GM23338 (cell line): ENCODE results near the gene STKLD1. TPM values are rescaled to one million over a fixed set of nuclear protein-coding genes. Genes with fewer than 3 reads are reported as not detected.
"Not testable (repeated sequence)": the region's sequence is repeated elsewhere in the genome, so short reads cannot be mapped to it uniquely, and the experiment has no call there.

ENCODE experiments used
- ATAC-seq: fragments of 200-7000 bp; cut with Tn5 transposase; 3 replicates; pipeline ENCODE4 v1.9.1; 2020
- DNase-seq: peaks from one replicate; pipeline ENCODE4 v3.0.0-alpha.2; 2015; ENCODE audit warnings: low spot score
- H2AFZ ChIP-seq: fragments of 200-600 bp; sonication (generic); 2 replicates; pipeline ENCODE4 v1.8.0; 2016; ENCODE audit warnings: antibody characterized with exemption, mild to moderate bottlenecking, moderate library complexity
- H3F3A ChIP-seq: fragments of 200-600 bp; sonication (generic); replicated peaks from 2 replicates; pipeline ENCODE4 v1.8.0; 2017; ENCODE audit warnings: antibody characterized with exemption, mixed run types, low read depth
- H3K27ac ChIP-seq: fragments of 200-600 bp; sonication (generic); 2 replicates; pipeline ENCODE4 v1.6.1; 2016; ENCODE audit warnings: low read depth
- H3K27me3 ChIP-seq: fragments of 200-600 bp; sonication (generic); 2 replicates; pipeline ENCODE4 v1.8.0; 2016; ENCODE audit warnings: mild to moderate bottlenecking, mixed run types, moderate library complexity; ENCODE audit not compliant: insufficient read depth
- H3K36me3 ChIP-seq: fragments of 200-600 bp; sonication (generic); 2 replicates; pipeline ENCODE4 v1.8.0; 2016; ENCODE audit warnings: mild to moderate bottlenecking; ENCODE audit not compliant: insufficient read depth
- H3K4me1 ChIP-seq: fragments of 200-600 bp; sonication (generic); 2 replicates; pipeline ENCODE4 v1.8.0; 2016; ENCODE audit warnings: mild to moderate bottlenecking, moderate library complexity; ENCODE audit not compliant: insufficient read depth
- H3K4me2 ChIP-seq: fragments of 200-600 bp; sonication (generic); 2 replicates; pipeline ENCODE4 v1.7.1; 2017; ENCODE audit warnings: mixed run types
- H3K4me3 ChIP-seq: fragments of 200-600 bp; sonication (generic); 2 replicates; pipeline ENCODE4 v1.6.1; 2016; ENCODE audit warnings: mixed run types
- H3K79me2 ChIP-seq: fragments of 200-600 bp; sonication (generic); replicated peaks from 2 replicates; pipeline ENCODE4 v1.8.0; 2017; ENCODE audit warnings: mild to moderate bottlenecking; ENCODE audit not compliant: insufficient read depth
- H3K9me2 ChIP-seq: fragments of 200-600 bp; sonication (generic); 2 replicates; pipeline ENCODE4 v1.8.0; 2017; ENCODE audit not compliant: insufficient read depth
- H4K20me1 ChIP-seq: fragments of 200-600 bp; sonication (generic); replicated peaks from 2 replicates; pipeline ENCODE4 v1.8.0; 2017; ENCODE audit warnings: mild to moderate bottlenecking; ENCODE audit not compliant: insufficient read depth
- H3K27ac Mint-ChIP-seq: 2 replicates; pipeline ENCODE4 v1.8.0; 2020; ENCODE audit warnings: inconsistent platforms, mild to moderate bottlenecking, moderate library complexity, mixed read lengths
- H3K27me3 Mint-ChIP-seq: 3 replicates; pipeline ENCODE4 v1.8.0; 2022; ENCODE audit warnings: low read depth, mild to moderate bottlenecking, moderate library complexity, mixed read lengths, inconsistent platforms; ENCODE audit not compliant: insufficient read depth, poor library complexity
- H3K36me3 Mint-ChIP-seq: 3 replicates; pipeline ENCODE4 v1.8.0; 2021; ENCODE audit warnings: low read depth, mild to moderate bottlenecking, inconsistent platforms, moderate library complexity, mixed read lengths
- H3K4me1 Mint-ChIP-seq: 3 replicates; pipeline ENCODE4 v1.8.0; 2020; ENCODE audit warnings: mild to moderate bottlenecking, inconsistent platforms, mixed read lengths
- H3K4me3 Mint-ChIP-seq: 3 replicates; pipeline ENCODE4 v1.8.0; 2021; ENCODE audit warnings: moderate library complexity, mild to moderate bottlenecking, inconsistent platforms, mixed read lengths
- H3K9me3 Mint-ChIP-seq: 3 replicates; pipeline ENCODE4 v1.8.0; 2020; ENCODE audit warnings: moderate library complexity, mild to moderate bottlenecking, inconsistent platforms, mixed read lengths
- CREB1 ChIP-seq: fragments of 250-450 bp; sonication (Bioruptor Pico); IDR thresholded peaks from 2 replicates; pipeline ENCODE4 v1.5.0; 2020; ENCODE audit warnings: low read depth, mild to moderate bottlenecking, moderate library complexity
- EZH2 ChIP-seq: fragments of 200-600 bp; sonication (generic); IDR thresholded peaks from one replicate; pipeline ENCODE4 v1.8.0; 2017; ENCODE audit warnings: antibody characterized with exemption, mild to moderate bottlenecking, low read depth; ENCODE audit not compliant: unreplicated experiment
- EZH2phosphoT487 ChIP-seq: fragments of 200-600 bp; sonication (generic); IDR thresholded peaks from one replicate; pipeline ENCODE4 v1.8.1; 2018; ENCODE audit warnings: antibody characterized with exemption; ENCODE audit not compliant: unreplicated experiment
- JUNB ChIP-seq: IDR thresholded peaks from one replicate; pipeline ENCODE4 v1.6.1; 2016; ENCODE audit warnings: antibody characterized with exemption; ENCODE audit not compliant: unreplicated experiment
- NANOG ChIP-seq: IDR thresholded peaks from 2 replicates; pipeline ENCODE4 v1.6.1; 2016; ENCODE audit warnings: antibody characterized with exemption, borderline replicate concordance
- POLR2AphosphoS5 ChIP-seq: IDR thresholded peaks from 2 replicates; pipeline ENCODE4 v1.6.1; 2016; ENCODE audit warnings: antibody characterized with exemption, low read depth
- ZNF331 ChIP-seq: fragments of 250-450 bp; sonication (Bioruptor Pico); IDR thresholded peaks from 2 replicates; pipeline ENCODE4 v1.5.0; 2020; ENCODE audit warnings: low read depth, mild to moderate bottlenecking, moderate library complexity
- polyA plus RNA-seq: library from polyadenylated mRNA; unstranded; fragments of >200 nt; fragmentation: Nextera tagmentation; extraction: Ambion mirVana; gene quantifications from 2 replicates; pipeline ENCODE4 v1.2.1, GENCODE V29; 2016
- total RNA-seq: library from RNA; depleted of rRNA; stranded (reverse); fragments of >200 nt; shearing (Covaris generic); gene quantifications from 2 replicates; pipeline ENCODE4 v1.2.3, GENCODE V29; 2014
- TF ChIP-seq, protein P1 (sequence below), 2 experiments: fragments of 200-600 bp in 1 of 2; sonication (generic) in 1 of 2; conservative IDR thresholded peaks; 2 replicates each; pipeline versions ENCODE4 v1.5.1 to v1.6.1; 2016 to 2017; ENCODE audit warnings: antibody characterized with exemption in 2 of 2, low read depth in 2 of 2, mild to moderate bottlenecking in 2 of 2, moderate library complexity in 1 of 2
- TF ChIP-seq, protein P2 (sequence below): IDR thresholded peaks from one replicate; pipeline ENCODE4 v1.6.1; 2018; ENCODE audit warnings: antibody characterized with exemption; ENCODE audit not compliant: unreplicated experiment

The STKLD1 gene
- total and polyA plus RNA-seq, 2 experiments from 2014 or later = 0.57 TPM; not detected in 1

DNA sequence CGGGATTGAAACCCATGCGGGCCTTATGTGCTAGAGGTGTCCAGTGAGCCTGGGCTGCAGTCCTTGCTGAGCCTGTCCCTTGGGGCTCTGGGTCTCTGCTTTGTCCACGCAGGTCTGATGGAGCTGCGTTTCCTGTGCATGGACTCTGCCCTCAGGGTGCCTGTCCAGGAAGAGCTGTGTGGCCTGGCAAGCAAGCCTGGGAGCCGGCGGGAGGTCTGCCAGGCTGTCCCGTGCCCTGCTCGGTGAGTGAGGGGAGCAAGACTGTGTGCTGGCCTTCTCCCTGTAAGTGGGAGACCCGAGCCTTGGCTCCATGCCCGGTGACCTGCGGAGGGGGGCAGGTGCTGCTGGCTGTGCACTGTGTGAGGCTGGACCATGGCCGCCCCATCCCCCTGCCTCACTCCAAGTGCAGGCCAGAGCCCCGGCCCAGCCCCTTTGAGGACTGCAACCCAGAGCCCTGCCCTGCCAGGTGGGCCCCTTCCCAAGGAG is 72.4 kb downstream of the STKLD1 start (continued):
- TF ChIP-seq POLR2AphosphoS5 (no peak), JUNB (no peak), CREB1 (CRISPR knock-in tag) (no peak), EZH2phosphoT487 (no peak), EZH2 (no peak), ZNF331 (no peak), NANOG (no peak)
- TF ChIP-seq, protein P1, sequence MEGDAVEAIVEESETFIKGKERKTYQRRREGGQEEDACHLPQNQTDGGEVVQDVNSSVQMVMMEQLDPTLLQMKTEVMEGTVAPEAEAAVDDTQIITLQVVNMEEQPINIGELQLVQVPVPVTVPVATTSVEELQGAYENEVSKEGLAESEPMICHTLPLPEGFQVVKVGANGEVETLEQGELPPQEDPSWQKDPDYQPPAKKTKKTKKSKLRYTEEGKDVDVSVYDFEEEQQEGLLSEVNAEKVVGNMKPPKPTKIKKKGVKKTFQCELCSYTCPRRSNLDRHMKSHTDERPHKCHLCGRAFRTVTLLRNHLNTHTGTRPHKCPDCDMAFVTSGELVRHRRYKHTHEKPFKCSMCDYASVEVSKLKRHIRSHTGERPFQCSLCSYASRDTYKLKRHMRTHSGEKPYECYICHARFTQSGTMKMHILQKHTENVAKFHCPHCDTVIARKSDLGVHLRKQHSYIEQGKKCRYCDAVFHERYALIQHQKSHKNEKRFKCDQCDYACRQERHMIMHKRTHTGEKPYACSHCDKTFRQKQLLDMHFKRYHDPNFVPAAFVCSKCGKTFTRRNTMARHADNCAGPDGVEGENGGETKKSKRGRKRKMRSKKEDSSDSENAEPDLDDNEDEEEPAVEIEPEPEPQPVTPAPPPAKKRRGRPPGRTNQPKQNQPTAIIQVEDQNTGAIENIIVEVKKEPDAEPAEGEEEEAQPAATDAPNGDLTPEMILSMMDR (conservative IDR thresholded peaks at IDR 0.05; ENCODE audit: low read depth in 2 of 2) = no peak
- TF ChIP-seq, protein P2, sequence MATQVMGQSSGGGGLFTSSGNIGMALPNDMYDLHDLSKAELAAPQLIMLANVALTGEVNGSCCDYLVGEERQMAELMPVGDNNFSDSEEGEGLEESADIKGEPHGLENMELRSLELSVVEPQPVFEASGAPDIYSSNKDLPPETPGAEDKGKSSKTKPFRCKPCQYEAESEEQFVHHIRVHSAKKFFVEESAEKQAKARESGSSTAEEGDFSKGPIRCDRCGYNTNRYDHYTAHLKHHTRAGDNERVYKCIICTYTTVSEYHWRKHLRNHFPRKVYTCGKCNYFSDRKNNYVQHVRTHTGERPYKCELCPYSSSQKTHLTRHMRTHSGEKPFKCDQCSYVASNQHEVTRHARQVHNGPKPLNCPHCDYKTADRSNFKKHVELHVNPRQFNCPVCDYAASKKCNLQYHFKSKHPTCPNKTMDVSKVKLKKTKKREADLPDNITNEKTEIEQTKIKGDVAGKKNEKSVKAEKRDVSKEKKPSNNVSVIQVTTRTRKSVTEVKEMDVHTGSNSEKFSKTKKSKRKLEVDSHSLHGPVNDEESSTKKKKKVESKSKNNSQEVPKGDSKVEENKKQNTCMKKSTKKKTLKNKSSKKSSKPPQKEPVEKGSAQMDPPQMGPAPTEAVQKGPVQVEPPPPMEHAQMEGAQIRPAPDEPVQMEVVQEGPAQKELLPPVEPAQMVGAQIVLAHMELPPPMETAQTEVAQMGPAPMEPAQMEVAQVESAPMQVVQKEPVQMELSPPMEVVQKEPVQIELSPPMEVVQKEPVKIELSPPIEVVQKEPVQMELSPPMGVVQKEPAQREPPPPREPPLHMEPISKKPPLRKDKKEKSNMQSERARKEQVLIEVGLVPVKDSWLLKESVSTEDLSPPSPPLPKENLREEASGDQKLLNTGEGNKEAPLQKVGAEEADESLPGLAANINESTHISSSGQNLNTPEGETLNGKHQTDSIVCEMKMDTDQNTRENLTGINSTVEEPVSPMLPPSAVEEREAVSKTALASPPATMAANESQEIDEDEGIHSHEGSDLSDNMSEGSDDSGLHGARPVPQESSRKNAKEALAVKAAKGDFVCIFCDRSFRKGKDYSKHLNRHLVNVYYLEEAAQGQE = no peak

DNA sequence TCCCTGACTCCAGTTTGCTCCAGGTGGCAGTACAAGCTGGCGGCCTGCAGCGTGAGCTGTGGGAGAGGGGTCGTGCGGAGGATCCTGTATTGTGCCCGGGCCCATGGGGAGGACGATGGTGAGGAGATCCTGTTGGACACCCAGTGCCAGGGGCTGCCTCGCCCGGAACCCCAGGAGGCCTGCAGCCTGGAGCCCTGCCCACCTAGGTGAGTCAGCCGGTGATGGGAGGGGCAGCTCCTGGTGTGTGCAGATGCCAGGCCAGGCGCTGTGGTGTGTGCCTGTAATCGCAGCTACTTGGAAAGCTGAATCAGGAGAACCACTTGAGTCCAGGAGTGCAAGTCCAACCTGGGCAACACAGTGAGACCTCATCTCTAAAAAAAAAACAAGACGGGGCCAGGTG is 73.6 kb downstream of the STKLD1 start:
- no peak overlapping the region for H3K27ac Mint-ChIP-seq
- no peaks in the 10 kb centered on the region for H3K9me3 Mint-ChIP-seq
- Histone ChIP-seq H3F3A (no peaks in the 10 kb centered on the region), H3K36me3 (no peaks in the 10 kb centered on the region), H3K4me1 (no peaks in the 10 kb centered on the region), H3K79me2 (no peaks in the 10 kb centered on the region), H2AFZ (no peak overlapping the region), H4K20me1 (no peaks in the 10 kb centered on the region), H3K27ac (no peak overlapping the region), H3K4me2 (no peak overlapping the region), H3K27me3 (no peaks in the 10 kb centered on the region), H3K4me3 (no peak overlapping the region), H3K9me2 (no peaks in the 10 kb centered on the region)
- no peaks in the 10 kb centered on the region for H3K4me1 Mint-ChIP-seq
- no peak for TF ChIP-seq POLR2AphosphoS5
- DNase-seq (no peak), ATAC-seq (no peak)
- H3K36me3 Mint-ChIP-seq = no peaks in the 10 kb centered on the region; the same call in 2 of the 3 replicates
- peaks cover 4% of the 10 kb centered on the region for H3K27me3 Mint-ChIP-seq
- no peak overlapping the region for H3K4me3 Mint-ChIP-seq

DNA sequence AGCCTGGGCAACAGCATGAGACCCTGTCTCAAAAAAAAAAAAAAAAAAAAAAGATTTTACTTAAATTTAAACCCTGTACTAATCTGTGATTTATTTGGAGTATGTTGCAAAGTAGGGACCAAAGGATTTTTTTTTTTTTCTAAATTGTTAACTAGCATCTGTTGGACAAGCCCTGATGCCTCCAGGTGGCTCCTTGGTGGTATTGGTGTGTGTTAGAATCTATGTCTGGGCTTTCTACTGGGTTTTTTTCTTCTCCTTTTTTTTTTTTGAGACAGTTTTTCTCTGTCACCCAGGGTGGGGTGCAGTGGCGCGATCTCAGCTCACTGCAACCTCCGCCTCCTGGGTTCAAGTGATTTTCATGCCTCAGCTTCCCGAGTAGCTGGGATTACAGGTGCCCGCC is 75.7 kb downstream of the STKLD1 start:
- not testable (repeated sequence) for ATAC-seq, H3F3A ChIP-seq, H3K79me2 ChIP-seq, H2AFZ ChIP-seq, H3K27ac Mint-ChIP-seq, H3K4me1 Mint-ChIP-seq, H3K9me3 Mint-ChIP-seq, H3K4me3 Mint-ChIP-seq, H3K4me3 ChIP-seq, H3K9me2 ChIP-seq, H3K27ac ChIP-seq, DNase-seq, H3K36me3 Mint-ChIP-seq, H3K36me3 ChIP-seq, H3K4me1 ChIP-seq, H3K27me3 ChIP-seq, H3K4me2 ChIP-seq, H4K20me1 ChIP-seq, H3K27me3 Mint-ChIP-seq
